A673 (cell line): ENCODE results near the gene MARS1. TPM values are rescaled to one million over a fixed set of nuclear protein-coding genes. Genes with fewer than 3 reads are reported as not detected.
"Not testable (repeated sequence)": the region's sequence is repeated elsewhere in the genome, so short reads cannot be mapped to it uniquely, and the experiment has no call there.

ENCODE experiments used
- BruUV-seq: library from RNA; stranded (reverse); fragments of 400-500 nt; replicated peaks from 2 replicates; lab custom pipeline; 2021; lab: Mats Ljungman, UMichigan
- CTCF ChIA-PET: fragments of 300-600 bp; sonication (Branson Sonifier 250); formaldehyde crosslinking; loops from one replicate; lab custom pipeline; 2022; ENCODE audit warnings: antibody characterized with exemption; lab: Charles Lee
- POLR2A ChIA-PET: fragments of 300-600 bp; sonication (Branson Sonifier 250); formaldehyde crosslinking; loops from one replicate; lab custom pipeline; 2022; ENCODE audit warnings: antibody characterized with exemption; ENCODE audit not compliant: low non-redundant PET; lab: Charles Lee
- DNase-seq: peaks from one replicate; pipeline ENCODE4 v3.0.0-alpha.2; 2015; ENCODE audit warnings: low spot score
- H3K27ac ChIP-seq: fragments of 200-600 bp; sonication (generic); 2 replicates; pipeline ENCODE4 v1.5.1; 2016; ENCODE audit warnings: mixed run types, low read depth, mild to moderate bottlenecking, mixed read lengths, antibody characterized with exemption, low read length; ENCODE audit not compliant: poor library complexity, severe bottlenecking
- H3K27me3 ChIP-seq: fragments of 200-600 bp; sonication (generic); replicated peaks from 2 replicates; pipeline ENCODE4 v1.6.1; 2017; ENCODE audit warnings: mixed run types, low read depth, mild to moderate bottlenecking, mixed read lengths, antibody characterized with exemption, low read length; ENCODE audit not compliant: insufficient read depth, poor library complexity
- H3K36me3 ChIP-seq: fragments of 200-600 bp; sonication (generic); 2 replicates; pipeline ENCODE4 v1.6.1; 2016; ENCODE audit warnings: mixed run types, mild to moderate bottlenecking, mixed read lengths, antibody characterized with exemption, low read length; ENCODE audit not compliant: insufficient read depth, poor library complexity, severe bottlenecking
- H3K4me1 ChIP-seq: fragments of 200-600 bp; sonication (generic); 2 replicates; pipeline ENCODE4 v1.6.1; 2017; ENCODE audit warnings: mixed run types, mild to moderate bottlenecking, mixed read lengths, antibody characterized with exemption, low read length; ENCODE audit not compliant: insufficient read depth, poor library complexity, severe bottlenecking
- H3K4me3 ChIP-seq: fragments of 200-600 bp; sonication (generic); 2 replicates; pipeline ENCODE4 v1.5.1; 2016; ENCODE audit warnings: low read depth, mixed run types, mild to moderate bottlenecking, mixed read lengths, low read length; ENCODE audit not compliant: poor library complexity, severe bottlenecking
- H3K9me3 ChIP-seq: fragments of 200-600 bp; sonication (generic); 2 replicates; pipeline ENCODE4 v1.6.1; 2016; ENCODE audit warnings: mixed run types, low read depth, mild to moderate bottlenecking, mixed read lengths, antibody characterized with exemption, low read length; ENCODE audit not compliant: poor library complexity, severe bottlenecking
- EZH2 ChIP-seq: fragments of 200-600 bp; sonication (generic); IDR thresholded peaks from 2 replicates; pipeline ENCODE4 v1.6.1; 2017; ENCODE audit warnings: borderline replicate concordance, low read depth, mild to moderate bottlenecking, mixed read lengths, antibody characterized with exemption, low read length; ENCODE audit not compliant: poor library complexity, severe bottlenecking
- intact Hi-C: fragments of 100-400 bp; cut with micrococcal nuclease; formaldehyde crosslinking; loops from one replicate; pipeline ENCODE4 v1.10.0; 2022; ENCODE audit not compliant: unreplicated experiment
- total RNA-seq: library from RNA; stranded (reverse); gene quantifications from 2 replicates; pipeline ENCODE4 v1.2.3, GENCODE V29; 2021
- TF ChIP-seq, protein P1 (sequence below): fragments of 300-800, 200-600 bp; sonication (generic); conservative IDR thresholded peaks from 2 replicates; pipeline ENCODE4 v1.5.1; 2017; ENCODE audit warnings: low read depth, mild to moderate bottlenecking, antibody characterized with exemption, low read length, moderate library complexity, mixed read lengths

The MARS1 gene
- total RNA-seq, 1 experiment from 2014 or later, result 467 TPM

DNA sequence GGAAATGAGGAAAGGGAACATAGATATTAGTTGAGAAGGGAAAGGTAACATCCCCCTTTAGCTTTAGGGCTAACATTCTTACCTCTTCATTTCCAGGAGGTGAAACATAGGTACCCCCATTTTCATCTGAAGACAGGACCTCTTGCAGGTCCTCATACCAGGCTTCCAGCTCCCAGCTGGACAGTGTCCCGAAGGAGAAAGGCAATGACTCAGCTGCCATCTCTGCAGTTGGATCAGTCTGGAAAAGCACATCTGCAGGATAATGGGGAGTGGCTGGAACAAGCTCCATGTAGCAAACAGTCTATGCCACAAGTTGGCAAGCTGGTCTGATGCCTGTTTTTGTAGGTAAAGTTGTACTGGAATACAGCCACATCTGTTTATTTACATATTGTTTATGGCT is 29.3 kb downstream of the MARS1 start:
- Histone ChIP-seq H3K27me3 (no peaks in the 10 kb centered on the region), H3K27ac (peak overlapping the region; percentile 43), H3K4me3 (no peak overlapping the region), H3K4me1 (peaks cover 32% of the 10 kb centered on the region), H3K9me3 (no peaks in the 10 kb centered on the region), H3K36me3 (peaks cover 79% of the 10 kb centered on the region)
- no peak for TF ChIP-seq EZH2
- TF ChIP-seq, protein P1, sequence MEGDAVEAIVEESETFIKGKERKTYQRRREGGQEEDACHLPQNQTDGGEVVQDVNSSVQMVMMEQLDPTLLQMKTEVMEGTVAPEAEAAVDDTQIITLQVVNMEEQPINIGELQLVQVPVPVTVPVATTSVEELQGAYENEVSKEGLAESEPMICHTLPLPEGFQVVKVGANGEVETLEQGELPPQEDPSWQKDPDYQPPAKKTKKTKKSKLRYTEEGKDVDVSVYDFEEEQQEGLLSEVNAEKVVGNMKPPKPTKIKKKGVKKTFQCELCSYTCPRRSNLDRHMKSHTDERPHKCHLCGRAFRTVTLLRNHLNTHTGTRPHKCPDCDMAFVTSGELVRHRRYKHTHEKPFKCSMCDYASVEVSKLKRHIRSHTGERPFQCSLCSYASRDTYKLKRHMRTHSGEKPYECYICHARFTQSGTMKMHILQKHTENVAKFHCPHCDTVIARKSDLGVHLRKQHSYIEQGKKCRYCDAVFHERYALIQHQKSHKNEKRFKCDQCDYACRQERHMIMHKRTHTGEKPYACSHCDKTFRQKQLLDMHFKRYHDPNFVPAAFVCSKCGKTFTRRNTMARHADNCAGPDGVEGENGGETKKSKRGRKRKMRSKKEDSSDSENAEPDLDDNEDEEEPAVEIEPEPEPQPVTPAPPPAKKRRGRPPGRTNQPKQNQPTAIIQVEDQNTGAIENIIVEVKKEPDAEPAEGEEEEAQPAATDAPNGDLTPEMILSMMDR, result no peak
- POLR2A ChIA-PET, result interaction anchor here (1.0 kb wide), 1 partner anchor 228 kb away, joined by 6 read pairs; the partner anchor contains the start of gene TSPAN31
- CTCF ChIA-PET, result no interaction called here
- no peak for DNase-seq
- no TSS peak for BruUV-seq
- intact Hi-C loops, result no loop called here

DNA sequence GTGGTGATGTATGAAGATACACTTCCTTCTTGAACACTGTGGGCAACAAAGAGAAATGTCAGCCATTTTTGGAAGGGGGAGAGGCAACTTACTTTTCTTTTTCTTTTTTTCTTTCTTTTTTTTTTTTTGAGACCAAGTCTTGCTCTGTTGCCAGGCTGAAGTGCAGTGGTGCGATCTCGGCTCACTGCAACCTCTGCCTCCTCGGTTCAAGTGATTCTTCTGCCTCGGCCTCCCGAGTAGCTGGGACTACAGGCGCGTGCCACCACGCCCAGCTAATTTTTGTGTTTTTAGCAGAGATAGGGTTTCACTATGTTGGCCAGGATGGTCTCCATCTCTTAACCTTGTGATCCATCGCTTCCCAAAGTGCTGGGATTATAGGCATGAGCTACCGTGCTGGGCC is 29.9 kb downstream of the MARS1 start:
- CTCF ChIA-PET, H3K27me3 ChIP-seq, H3K4me3 ChIP-seq, BruUV-seq, intact Hi-C loops, DNase-seq, H3K9me3 ChIP-seq: not testable (repeated sequence)
- POLR2A ChIA-PET, result interaction anchor here (0.6 to 1.0 kb wide), 3 partner anchors 13 to 228 kb away, joined by 4 to 15 read pairs (median 6); partner anchors contain the start of gene TSPAN31
- H3K36me3 ChIP-seq, result peaks cover 74% of the 10 kb centered on the region
- H3K27ac ChIP-seq, result peak overlapping the region; percentile 97
- H3K4me1 ChIP-seq, result peaks cover 34% of the 10 kb centered on the region

DNA sequence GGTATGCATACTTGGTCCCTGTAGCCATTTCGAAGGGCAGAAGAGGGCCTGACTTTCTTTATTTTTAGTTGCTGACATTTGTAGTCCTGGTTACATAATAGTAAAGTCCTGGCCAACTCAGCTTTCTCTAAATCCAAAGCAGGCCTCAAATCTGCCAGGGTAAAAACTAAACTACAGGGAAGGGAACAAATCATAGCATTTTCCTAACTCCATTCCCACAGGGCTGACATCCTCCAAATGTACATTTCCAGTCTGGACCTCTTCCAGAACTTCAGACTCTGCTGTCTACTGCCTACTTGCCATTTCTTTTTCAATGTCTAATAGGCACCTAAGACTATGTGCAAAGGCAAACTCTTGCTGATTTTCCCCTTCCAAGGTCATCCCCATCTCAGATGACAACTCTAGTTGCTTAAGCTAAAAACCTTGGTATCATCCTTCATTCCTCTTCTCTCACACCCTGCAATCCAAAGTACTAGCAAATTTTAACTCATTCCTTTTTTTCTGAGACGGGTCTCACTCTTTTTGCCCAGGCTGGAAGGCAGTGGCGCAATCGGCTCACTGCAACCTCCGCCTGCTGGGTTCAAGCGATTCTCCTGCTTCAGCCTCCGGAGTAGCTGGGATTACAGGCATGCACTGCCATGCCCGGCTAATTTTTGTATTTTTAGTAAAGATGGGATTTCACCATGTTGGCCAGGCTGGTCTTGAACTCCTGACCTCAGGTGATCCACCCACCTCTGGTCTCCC is 30.5 kb downstream of the MARS1 start:
- peaks cover 35% of the 10 kb centered on the region for H3K4me1 ChIP-seq
- H3K9me3 ChIP-seq, result no peaks in the 10 kb centered on the region
- BruUV-seq, result no TSS peak
- ChIA-PET CTCF (no interaction called here), POLR2A (interaction anchor here (0.6 to 1.0 kb wide), 3 partner anchors 14 to 228 kb away, joined by 4 to 15 read pairs (median 6); partner anchors contain the start of gene TSPAN31)
- peak overlapping the region; percentile 89 for H3K4me3 ChIP-seq
- intact Hi-C loops, result no loop called here
- peak overlapping the region; percentile 97 for H3K27ac ChIP-seq
- H3K36me3 ChIP-seq, result peaks cover 68% of the 10 kb centered on the region
- H3K27me3 ChIP-seq, result no peaks in the 10 kb centered on the region
- no peak for DNase-seq
- no peak for TF ChIP-seq EZH2
- TF ChIP-seq, protein P1, result no peak
